NB4 (cell line): ENCODE data around the gene ACER3.

Experiments
- DNase-seq: peaks from one replicate; pipeline ENCODE4 v3.0.0; 2010; ENCODE audit warnings: low read depth
- H3K4me3 ChIP-seq: one replicate; pipeline ENCODE4 v1.5.1; 2011; ENCODE audit warnings: mild to moderate bottlenecking, low read depth, low read length, moderate library complexity
- MYC ChIP-seq: IDR thresholded peaks from 2 replicates; pipeline ENCODE4 v1.6.1; 2011; ENCODE audit warnings: low read depth, low read length
- POLR2A ChIP-seq: IDR thresholded peaks from 2 replicates; pipeline ENCODE4 v1.6.1; 2011; ENCODE audit warnings: mild to moderate bottlenecking; ENCODE audit not compliant: insufficient read length; ENCODE audit errors: extremely low read depth
- TF ChIP-seq, protein P1 (sequence below): IDR thresholded peaks from 2 replicates; pipeline ENCODE4 v1.6.1; 2011; ENCODE audit warnings: low read depth, low read length
- TF ChIP-seq, protein P2 (sequence below): IDR thresholded peaks from one replicate; pipeline ENCODE4 v1.5.1; 2012; ENCODE audit warnings: low read depth, low read length

The ACER3 gene

DNA sequence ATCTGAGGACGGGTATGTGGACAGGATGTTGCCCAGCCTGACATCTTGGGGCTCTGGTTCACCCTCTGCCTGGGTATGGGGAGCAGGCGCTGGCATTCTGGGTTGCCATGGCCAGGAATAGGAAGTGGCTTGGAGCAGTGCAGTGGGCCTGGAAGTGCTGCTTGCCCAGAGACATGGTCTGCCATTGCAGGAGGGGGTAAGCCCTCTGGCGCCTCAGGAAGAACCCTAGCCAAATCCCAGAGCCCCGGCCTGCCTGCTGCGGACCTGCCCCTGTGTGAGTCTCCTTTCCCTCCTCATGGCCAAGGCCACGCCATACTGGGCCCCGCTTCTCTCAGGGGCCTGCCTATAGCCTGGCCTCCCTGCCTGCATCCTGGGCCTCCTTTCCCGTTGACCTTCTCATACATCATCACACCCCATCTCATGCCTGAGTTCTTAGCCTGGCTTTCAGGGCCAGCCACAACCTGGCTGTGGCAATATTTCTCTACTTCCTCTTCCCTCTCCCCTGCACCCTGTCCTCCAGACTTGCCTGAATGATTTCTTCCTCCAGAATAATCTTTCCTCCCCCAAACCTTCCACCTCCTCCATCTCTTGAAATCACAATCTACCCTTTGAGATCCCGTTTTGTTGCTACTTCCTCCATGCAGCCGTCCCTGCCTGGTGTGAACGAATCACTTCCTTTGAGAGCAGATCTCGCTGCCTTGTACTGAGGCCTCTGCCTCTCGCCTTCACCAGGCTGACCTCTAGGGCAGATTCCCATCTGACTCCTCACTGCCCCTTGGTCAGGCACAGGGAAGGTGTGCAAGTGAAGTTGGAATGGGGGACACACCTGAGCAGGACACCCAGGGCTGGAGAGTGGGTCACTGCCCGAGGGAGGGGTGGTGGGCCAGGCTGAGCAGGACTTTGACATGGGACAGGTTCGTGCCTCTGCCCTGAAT lies 211.2 kb downstream of the ACER3 start:
- H3K4me3 ChIP-seq: no peak overlapping the region
- DNase-seq: peak; percentile 65
- TF ChIP-seq POLR2A (no peak), MYC (peak; percentile 38; the same call in 1 of the 2 replicates)
- TF ChIP-seq, protein P1, sequence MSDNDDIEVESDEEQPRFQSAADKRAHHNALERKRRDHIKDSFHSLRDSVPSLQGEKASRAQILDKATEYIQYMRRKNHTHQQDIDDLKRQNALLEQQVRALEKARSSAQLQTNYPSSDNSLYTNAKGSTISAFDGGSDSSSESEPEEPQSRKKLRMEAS: 0 out of 2 replicates have a peak, but pooled peaks have one; percentile 24

DNA sequence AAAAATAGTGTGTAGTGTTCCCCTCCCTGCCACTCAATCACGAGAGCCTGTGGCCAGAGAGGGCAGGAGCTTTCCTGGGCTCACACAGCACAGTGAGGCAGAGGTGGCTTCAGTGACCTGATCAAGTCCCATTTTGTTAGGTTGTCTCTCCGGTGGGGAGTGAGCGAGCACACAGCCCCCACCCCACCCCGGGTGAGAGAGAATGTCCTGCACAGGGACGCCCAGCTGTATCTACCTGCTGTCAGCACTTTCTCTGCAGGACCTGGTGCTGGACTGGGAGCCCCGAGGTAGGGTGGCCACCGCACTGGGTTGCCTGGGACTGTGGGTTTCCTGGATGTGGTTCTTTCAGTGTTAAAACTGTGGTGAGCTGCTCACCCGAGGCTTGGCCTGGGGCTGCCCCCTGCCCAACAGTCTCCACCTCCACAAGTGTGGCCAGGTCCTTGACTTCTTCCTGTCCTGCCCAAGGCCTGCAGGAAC lies 212.2 kb downstream of the ACER3 start:
- no peak overlapping the region for H3K4me3 ChIP-seq
- TF ChIP-seq MYC: no peak
- TF ChIP-seq POLR2A: no peak
- TF ChIP-seq, protein P1: no peak
- TF ChIP-seq, protein P2, sequence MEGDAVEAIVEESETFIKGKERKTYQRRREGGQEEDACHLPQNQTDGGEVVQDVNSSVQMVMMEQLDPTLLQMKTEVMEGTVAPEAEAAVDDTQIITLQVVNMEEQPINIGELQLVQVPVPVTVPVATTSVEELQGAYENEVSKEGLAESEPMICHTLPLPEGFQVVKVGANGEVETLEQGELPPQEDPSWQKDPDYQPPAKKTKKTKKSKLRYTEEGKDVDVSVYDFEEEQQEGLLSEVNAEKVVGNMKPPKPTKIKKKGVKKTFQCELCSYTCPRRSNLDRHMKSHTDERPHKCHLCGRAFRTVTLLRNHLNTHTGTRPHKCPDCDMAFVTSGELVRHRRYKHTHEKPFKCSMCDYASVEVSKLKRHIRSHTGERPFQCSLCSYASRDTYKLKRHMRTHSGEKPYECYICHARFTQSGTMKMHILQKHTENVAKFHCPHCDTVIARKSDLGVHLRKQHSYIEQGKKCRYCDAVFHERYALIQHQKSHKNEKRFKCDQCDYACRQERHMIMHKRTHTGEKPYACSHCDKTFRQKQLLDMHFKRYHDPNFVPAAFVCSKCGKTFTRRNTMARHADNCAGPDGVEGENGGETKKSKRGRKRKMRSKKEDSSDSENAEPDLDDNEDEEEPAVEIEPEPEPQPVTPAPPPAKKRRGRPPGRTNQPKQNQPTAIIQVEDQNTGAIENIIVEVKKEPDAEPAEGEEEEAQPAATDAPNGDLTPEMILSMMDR: no peak
- no peak for DNase-seq

DNA sequence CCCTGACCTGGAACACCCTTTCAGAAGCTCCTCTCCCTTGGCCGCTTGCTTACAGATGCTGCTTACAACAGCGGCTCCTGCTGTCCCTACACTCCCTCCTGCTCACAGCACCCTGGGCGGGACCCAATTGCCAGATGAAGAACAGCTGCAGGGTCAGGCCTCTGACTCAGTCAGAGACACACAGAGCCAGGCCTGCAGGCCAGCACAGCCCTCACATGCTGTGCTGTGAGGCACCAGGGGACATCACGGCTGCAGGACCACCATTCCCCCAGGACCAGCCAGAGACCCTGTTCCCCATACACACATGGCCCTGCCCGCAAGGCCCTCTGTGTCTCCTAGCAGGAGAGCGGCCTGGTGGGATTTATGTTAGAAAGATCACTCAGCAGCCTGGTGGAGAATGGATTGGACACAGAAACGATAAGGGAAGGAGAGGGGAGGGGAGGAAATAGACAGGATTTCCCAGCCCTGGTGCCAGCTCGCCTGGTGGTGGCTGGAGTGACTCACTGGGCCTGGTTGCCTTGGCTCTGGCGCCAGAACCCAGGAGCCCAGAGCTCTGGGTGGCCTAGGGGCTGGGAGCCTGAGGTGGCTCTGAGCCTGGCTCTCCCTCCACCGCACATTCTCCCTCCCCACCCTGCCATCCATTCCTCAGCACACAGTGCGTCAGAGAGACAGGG lies 212.7 kb downstream of the ACER3 start:
- DNase-seq: peak; percentile 34
- TF ChIP-seq, protein P2: no peak
- TF ChIP-seq POLR2A: no peak
- TF ChIP-seq, protein P1: no peak
- TF ChIP-seq MYC: no peak
- H3K4me3 ChIP-seq: no peak overlapping the region

DNA sequence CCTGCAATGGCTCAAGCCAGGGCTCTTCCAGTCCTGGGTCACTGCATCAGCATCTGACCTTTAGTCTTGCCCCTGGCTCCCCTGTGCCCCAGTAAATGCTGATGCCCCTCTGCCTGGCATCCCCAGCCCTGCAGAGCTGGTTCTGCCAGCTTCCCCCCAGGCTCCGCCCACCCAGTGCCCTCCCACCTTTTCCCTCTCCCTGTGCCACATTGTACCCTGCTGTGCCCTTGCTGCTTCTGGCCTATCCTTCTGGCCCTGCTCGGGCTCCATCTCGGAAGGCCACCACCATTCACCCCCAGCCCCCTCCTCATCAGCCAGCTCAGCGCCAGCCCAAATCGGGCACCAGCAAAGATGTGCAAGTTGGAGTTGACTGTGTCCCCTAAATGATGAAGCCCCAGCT lies 213.5 kb downstream of the ACER3 start:
- no peak overlapping the region for H3K4me3 ChIP-seq
- no peak for DNase-seq
- TF ChIP-seq POLR2A (no peak), MYC (no peak)
- TF ChIP-seq, protein P1: no peak
- TF ChIP-seq, protein P2: no peak

DNA sequence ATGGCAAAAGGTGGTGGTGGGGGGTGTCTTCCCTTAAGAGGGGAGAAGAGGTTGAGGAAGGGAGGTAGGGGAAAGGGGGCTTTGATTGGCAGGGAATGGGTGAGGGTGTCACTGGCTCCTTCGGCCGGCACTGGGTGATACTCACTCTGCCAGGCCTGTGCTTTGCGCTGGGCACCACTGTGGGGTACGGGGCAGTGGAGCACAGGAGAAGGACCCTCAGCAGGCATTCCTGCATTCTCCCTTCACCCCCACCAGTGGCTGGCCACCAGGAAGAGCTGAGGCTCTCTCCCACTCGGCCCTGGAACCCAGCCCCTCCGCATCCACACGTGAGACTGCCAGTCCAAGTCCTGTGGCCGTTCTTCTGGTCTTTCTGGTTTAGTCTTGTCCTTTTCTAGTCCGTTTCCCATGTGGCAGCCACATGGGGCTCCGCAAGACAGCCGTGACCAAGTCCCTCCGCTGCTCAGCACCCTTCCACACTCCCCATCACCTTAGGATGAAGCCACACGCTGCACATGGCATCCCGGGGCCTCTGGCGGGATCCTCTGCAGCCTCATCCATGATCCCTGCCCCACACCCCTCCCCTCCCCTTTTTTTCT lies 214.0 kb downstream of the ACER3 start:
- DNase-seq: no peak
- H3K4me3 ChIP-seq: no peak overlapping the region

More for the DNA sequence above, 214.0 kb downstream of the ACER3 start:
- no peak for TF ChIP-seq POLR2A
- TF ChIP-seq, protein P2: no peak
- TF ChIP-seq MYC: no peak
- TF ChIP-seq, protein P1: no peak
